ENCODE results near the gene NHP2.

DNA sequence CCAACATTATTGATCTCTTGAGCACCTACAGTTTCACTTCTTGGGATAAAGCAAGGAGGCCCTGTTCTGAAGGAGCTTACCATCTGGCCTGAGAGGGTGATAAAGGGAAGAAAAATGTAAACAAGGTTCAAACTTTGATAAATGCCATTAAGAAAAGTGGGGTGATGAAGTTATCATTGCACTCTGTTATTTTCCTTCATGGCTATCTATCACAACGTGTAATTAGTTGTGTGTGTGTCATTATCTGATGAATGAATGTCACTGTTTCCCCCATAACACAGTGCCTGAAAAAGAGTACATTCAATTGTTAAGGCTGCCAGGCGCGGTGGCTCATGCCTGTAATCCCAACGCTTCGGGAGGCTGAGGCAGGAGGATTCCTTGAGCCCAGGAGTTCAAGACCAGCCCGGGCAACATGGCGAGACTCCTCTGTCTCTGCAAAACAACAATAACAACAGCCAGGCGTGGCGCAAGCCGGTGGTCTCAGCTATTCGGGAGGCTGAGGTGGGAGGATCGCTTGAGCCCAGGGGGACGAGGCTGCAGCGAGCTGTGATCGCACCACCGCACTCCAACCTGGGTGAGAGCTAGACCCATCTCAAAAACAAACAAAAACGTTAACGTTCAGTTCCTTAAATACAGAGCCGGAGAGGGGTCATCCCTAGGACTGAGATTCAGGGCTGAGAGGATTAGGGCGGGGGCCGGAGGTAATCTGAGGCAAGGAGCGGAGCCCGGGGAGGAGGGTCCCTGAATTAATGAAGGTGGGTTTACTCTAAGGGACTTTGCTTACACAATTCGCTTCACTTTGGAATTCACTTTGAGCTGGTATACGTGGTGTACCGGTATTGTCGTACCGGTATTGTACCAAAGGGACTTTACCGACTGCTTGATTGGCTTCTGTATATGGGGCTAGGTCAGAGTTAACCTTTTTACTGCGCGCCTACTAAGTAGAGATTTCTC is 917 bp downstream of the NHP2 start:
- TF ChIP-seq POLR2A (IDR thresholded peaks at IDR 0.05), result no peak
- TF ChIP-seq, protein P1, sequence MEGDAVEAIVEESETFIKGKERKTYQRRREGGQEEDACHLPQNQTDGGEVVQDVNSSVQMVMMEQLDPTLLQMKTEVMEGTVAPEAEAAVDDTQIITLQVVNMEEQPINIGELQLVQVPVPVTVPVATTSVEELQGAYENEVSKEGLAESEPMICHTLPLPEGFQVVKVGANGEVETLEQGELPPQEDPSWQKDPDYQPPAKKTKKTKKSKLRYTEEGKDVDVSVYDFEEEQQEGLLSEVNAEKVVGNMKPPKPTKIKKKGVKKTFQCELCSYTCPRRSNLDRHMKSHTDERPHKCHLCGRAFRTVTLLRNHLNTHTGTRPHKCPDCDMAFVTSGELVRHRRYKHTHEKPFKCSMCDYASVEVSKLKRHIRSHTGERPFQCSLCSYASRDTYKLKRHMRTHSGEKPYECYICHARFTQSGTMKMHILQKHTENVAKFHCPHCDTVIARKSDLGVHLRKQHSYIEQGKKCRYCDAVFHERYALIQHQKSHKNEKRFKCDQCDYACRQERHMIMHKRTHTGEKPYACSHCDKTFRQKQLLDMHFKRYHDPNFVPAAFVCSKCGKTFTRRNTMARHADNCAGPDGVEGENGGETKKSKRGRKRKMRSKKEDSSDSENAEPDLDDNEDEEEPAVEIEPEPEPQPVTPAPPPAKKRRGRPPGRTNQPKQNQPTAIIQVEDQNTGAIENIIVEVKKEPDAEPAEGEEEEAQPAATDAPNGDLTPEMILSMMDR (IDR thresholded peaks at IDR 0.05), result no peak

Measured in esophagus squamous epithelium (tissue), 4 donors.